Umbilical cord (tissue), 2 donors: ENCODE measurements around the gene COLEC11. TPM values are rescaled to one million over a fixed set of nuclear protein-coding genes. Genes with fewer than 3 reads are reported as not detected.
"Not testable (repeated sequence)": the region's sequence is repeated elsewhere in the genome, so short reads cannot be mapped to it uniquely, and the experiment has no call there.

ENCODE experiments used
- DNase-seq: peaks from one replicate; pipeline ENCODE4 v3.0.0-alpha.2; 2015; ENCODE audit warnings: low spot score
- total RNA-seq: library from RNA; depleted of rRNA; stranded (reverse); fragments of >200 nt; gene quantifications from one replicate; pipeline ENCODE4 v1.2.3, GENCODE V29; 2014; ENCODE audit warnings: low replicate concordance; ENCODE audit not compliant: insufficient read depth

The COLEC11 gene
- not detected for total RNA-seq

GRCh38 chr2:3594493-3595281 is at the start of gene COLEC11:
Gene COLEC11, plus strand, starts transcription at chr2:3595112. Its CDS starts 9,229 bp downstream, at chr2:3604341.
- peak; percentile 27 for DNase-seq

- no peak for DNase-seq
Measured at GRCh38 chr2:3545788-3546478, 49.0 kb upstream of the COLEC11 start.

- DNase-seq: no peak
Measured at GRCh38 chr2:3547915-3548314, 47.0 kb upstream of the COLEC11 start.

DNA sequence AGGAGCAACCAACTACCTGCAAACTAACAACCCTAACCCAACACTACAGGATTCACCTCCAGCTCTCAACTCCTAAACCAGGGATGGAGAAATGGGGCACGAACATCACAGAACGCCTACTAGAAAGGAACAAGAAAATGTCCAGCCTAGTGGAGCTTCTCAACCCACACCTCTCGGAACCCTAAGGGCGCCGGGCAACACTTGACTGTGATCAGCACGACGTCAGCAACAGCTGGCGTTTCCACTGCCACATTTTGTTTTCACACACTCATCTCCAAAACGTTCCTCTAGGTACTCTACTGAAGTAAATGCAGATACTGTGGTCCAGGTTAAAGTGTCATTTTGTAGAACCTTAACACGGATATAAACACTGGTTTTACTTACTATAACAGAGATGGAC is 41.0 kb upstream of the COLEC11 start:
- no peak for DNase-seq

- DNase-seq: no peak
Measured at GRCh38 chr2:3557639-3558204, 37.2 kb upstream of the COLEC11 start.

DNA sequence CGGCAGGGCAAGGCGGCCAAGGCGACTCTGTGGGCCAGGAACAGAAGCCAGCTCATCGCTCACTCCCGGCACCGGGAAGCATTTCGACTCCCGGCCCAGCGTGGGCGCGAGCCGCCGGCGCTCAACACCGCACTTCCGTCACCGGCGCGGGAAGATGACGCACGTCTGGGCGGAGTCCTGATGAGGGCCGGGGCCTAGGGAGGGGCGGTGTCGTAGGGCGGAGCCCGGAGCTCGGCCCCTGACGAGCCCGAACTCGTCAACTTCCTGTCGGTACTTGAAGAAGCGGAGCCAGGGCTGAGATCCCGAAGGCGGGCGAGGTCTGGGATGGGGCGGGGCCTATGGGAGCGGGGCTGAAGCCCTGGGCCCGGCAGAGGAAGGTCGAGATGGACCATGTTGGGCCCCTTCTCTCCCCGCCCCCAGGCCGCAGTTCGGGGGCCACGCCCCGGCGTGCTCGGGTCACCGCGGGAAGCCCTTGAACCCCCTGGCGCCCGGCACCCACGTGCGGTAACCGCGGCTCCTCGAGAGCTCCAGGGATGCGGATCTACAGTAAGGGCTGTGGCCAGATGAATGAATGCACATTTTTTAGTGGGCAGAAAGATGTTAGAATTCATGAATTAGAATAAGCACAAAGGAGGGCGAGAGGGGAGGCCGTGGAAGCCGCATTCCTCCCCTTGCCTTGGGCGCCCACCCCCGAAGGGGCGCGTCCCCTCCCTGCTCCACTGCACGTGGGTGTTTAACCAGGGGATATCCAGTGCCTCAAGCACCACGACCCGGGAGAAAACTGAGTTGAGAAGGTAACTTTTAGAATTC is 36.5 kb upstream of the COLEC11 start, which contains the start of gene RNASEH1:
Gene RNASEH1, minus strand, starts transcription at position 129 of the 810 bp plus-strand sequence. Its CDS starts 73 bp downstream, at position 56.
- peak; percentile 99 for DNase-seq

DNA sequence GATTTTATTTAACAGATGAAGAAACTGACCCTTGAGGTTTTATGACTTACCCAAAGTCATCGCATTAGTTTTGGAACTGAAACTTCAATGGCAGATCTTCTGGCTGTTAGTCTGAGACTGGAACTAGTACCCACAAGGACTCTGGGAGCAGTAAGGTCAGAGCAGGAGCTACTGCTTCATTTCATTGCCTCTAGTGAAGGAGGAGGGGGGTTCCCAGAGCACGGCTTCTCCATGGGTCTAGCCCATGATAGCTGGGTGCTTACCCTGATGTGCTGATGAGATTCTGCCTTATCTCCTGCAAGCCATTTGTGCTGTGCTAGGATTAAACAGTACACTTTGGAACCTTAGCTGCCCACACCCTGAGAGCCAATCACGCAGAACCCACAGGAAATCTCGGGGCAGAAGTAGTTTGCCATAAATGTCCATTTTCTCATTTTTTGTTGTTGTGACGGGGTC is 31.4 kb upstream of the COLEC11 start:
- DNase-seq: no peak

DNA sequence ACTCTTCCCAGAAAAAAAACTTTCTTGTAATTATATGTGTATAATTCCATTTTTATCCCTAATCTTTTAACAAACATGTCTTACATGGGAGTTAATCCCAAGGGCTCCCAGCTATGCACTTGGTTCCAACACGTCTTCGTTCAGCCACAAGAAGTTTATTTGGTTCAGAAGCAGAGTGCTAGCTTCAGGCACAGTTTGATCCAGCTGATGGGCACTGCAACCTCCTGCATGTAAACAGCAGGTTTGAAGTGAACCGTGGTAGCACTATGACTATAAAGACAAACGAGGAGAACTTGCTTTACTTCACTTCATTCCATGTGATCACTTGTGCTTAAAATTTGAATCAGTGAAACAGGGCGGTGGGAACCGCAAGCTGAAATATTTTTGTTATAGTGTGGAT is 29.8 kb upstream of the COLEC11 start:
- DNase-seq: no peak

- DNase-seq: no peak
Measured at GRCh38 chr2:3566806-3567205, 28.1 kb upstream of the COLEC11 start.

GRCh38 chr2:3569656-3570055 is 25.3 kb upstream of the COLEC11 start:
- not testable (repeated sequence) for DNase-seq

- DNase-seq: no peak
Measured at GRCh38 chr2:3571284-3571683, 23.6 kb upstream of the COLEC11 start.

- no peak for DNase-seq
Measured at GRCh38 chr2:3572620-3573019, 22.3 kb upstream of the COLEC11 start.

- DNase-seq: no peak
Measured at GRCh38 chr2:3574155-3574554, 20.8 kb upstream of the COLEC11 start.

GRCh38 chr2:3575534-3576262 is 19.2 kb upstream of the COLEC11 start:
- peak; percentile 6 for DNase-seq

- DNase-seq: not testable (repeated sequence)
Measured at GRCh38 chr2:3576263-3576630, 18.7 kb upstream of the COLEC11 start.

DNA sequence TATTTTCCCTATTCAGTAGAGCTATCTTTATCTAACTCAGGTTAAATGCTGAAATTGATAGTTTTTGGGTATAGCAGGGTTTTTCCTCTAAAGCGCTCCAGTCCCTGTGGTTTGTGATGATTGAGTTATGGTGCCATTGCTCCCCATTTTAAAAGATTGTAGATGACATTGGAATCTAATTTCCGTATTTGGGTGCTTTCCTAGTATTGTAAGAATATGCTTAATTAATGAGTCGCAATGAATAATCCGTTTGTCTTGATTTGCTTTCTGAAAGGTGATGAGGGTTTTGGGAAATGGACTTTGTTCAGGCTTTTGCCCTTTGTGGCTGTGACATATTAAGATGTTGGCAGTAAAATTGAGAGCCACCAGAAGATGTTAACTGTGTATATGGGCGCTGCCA is 15.9 kb upstream of the COLEC11 start:
- DNase-seq: no peak

DNA sequence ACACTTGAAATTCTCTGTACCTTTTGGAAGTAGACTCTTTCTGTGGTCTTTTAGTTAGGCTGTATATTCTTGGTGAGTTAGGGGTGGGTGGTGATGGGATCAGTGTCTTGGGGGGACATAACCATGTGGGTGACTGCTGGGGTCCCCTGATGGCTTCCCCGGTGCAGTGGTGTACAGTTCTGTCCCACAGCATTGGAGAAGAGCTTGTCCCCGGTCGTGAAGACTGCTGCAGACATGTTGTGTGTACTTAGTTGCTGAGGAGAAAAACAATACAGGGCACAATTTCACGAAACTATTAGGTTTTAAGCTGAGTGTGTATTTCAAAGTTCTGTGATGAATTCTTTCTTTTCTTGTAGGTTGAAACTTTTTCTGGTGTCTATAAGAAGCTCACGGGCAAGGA is 14.5 kb upstream of the COLEC11 start:
- DNase-seq: no peak

DNA sequence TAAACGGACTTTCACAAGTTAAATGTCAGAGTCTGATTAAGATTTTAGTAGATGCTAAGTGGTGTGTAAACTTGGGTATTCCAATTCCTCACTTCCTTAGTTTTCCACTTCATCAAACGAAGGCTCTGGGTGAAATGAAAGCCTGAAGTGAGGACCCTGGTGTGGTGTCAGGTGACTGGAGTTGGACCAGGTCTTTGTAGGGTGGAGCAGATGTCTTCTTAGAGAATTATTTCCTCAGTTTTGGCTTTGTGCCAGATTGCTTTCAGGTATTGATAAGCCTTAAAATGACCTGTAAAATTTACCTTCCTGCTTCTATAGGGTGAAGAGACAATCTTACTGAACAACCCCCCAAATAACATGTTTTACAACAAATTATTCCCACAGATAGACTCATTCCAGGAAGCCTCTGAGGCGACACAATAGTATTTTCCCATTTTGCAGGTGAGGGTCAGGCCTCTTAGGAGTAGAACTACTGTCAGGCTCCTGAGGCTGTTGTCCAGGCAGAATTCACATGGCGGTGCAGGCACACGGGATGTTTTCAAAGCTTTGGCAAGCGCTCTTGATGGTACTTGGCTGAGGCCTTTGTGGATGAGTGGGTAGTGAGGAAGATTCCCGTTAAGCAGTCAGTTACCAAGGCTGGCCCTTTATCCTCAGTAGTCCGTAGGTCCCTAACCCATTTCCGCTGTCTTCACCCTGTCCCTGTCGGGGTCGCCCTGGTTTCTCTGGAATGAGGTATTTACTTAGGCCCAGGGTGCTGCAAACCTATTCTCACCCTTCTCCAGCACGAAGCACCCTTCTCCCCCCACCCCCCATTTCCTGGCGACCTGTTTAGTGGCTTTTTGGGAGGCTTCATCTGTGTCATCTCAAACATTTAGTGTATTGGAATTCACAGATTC is 13.3 kb upstream of the COLEC11 start:
- no peak for DNase-seq

- no peak for DNase-seq
Measured at GRCh38 chr2:3584076-3584475, 10.8 kb upstream of the COLEC11 start.
